Progenitor cell of endocrine pancreas (in vitro differentiated cells): Measurements from ENCODE around the gene CNPY4. TPM values are rescaled to one million over a fixed set of nuclear protein-coding genes. Genes with fewer than 3 reads are reported as not detected.
A peak's percentile ranks its signal among the peaks of the same experiment; 100 is the strongest.

ENCODE experiments used
- microRNA-seq: library from miRNA; unstranded; fragments of <30 nt; microRNA quantifications from one replicate; pipeline ENCODE4 v1.1.0, GENCODE V29; 2020; ENCODE audit warnings: borderline number of aligned reads; ENCODE audit not compliant: unreplicated experiment
- total RNA-seq: library from RNA; stranded (reverse); gene quantifications from 2 replicates; pipeline ENCODE4 v1.2.1, GENCODE V29; 2021

CNPY4 gene
- total RNA-seq, 1 donor from 2014 or later, result 25.5 TPM

Small RNA genes within 50 kb of the gene (microRNA-seq; reads per million reads assigned to microRNA genes)
- gene MIR106B (11,208 reads per million, percentile 94 among the genes with 10 or more reads in this experiment), gene MIR25 (2,027 reads per million, percentile 84 among the genes with 10 or more reads in this experiment), gene MIR4658 (not detected), gene MIR93 (18,281 reads per million, percentile 97 among the genes with 10 or more reads in this experiment)

Other genes starting within 250 kb of the CNPY4 start
- not detected in 2 replicates for gene OR2AE1, start 242.6 kb upstream of the CNPY4 start, total RNA-seq
- gene TRIM4, start 200.1 kb upstream of the CNPY4 start, total RNA-seq, result 14.2 and 15.6 TPM in 2 replicates
- 0.27 and 0.43 TPM in 2 replicates for gene GJC3, start 190.0 kb upstream of the CNPY4 start, total RNA-seq
- not detected in 2 replicates for gene AZGP1, start 143.6 kb upstream of the CNPY4 start, total RNA-seq
- gene ZKSCAN1, start 104.0 kb upstream of the CNPY4 start, total RNA-seq, result 196 and 209 TPM in 2 replicates
- 20.7 and 22.8 TPM in 2 replicates for gene ZSCAN21, start 69.9 kb upstream of the CNPY4 start, total RNA-seq
- gene ZNF3, start 37.9 kb upstream of the CNPY4 start, total RNA-seq, result 91.8 and 95.1 TPM in 2 replicates
- 110 and 113 TPM in 2 replicates for gene COPS6, start 30.7 kb upstream of the CNPY4 start, total RNA-seq
- 212 and 224 TPM in 2 replicates for gene MCM7, start 18.2 kb upstream of the CNPY4 start, total RNA-seq
- 34.0 and 36.0 TPM in 2 replicates for gene AP4M1, start 18.0 kb upstream of the CNPY4 start, total RNA-seq
- 79.6 and 91.2 TPM in 2 replicates for gene TAF6, start 276 bp upstream of the CNPY4 start, total RNA-seq
- gene MBLAC1, start 7.3 kb downstream of the CNPY4 start, total RNA-seq, result 1.6 and 2.2 TPM in 2 replicates
- 106 and 116 TPM in 2 replicates for gene LAMTOR4, start 29.3 kb downstream of the CNPY4 start, total RNA-seq
- gene TRAPPC14, start 39.1 kb downstream of the CNPY4 start, total RNA-seq, result 29.6 and 30.7 TPM in 2 replicates
- gene GAL3ST4, start 49.0 kb downstream of the CNPY4 start, total RNA-seq, result 4.9 and 5.1 TPM in 2 replicates
- gene GPC2, start 57.7 kb downstream of the CNPY4 start, total RNA-seq, result 64.0 and 65.2 TPM in 2 replicates
- gene STAG3, start 58.3 kb downstream of the CNPY4 start, total RNA-seq, result 2.4 and 2.5 TPM in 2 replicates
- gene PVRIG, start 100.3 kb downstream of the CNPY4 start, total RNA-seq, result not detected in 2 replicates
- not detected in 2 replicates for gene SPDYE3, start 188.1 kb downstream of the CNPY4 start, total RNA-seq
- gene PILRB, start 238.5 kb downstream of the CNPY4 start, total RNA-seq, result 64.6 and 67.9 TPM in 2 replicates